Upper lobe of left lung (tissue), 6 donors: ENCODE results near the gene GPSM1. TPM values are rescaled to one million over a fixed set of nuclear protein-coding genes. Genes with fewer than 3 reads are reported as not detected.
A peak's percentile ranks its signal among the peaks of the same experiment; 100 is the strongest.

Experiments used
- ATAC-seq, 2 donors: fragments of 200-7000 bp; cut with Tn5 transposase; one replicate each; pipeline ENCODE4 v1.9.1; 2022; ENCODE audit warnings: mild to moderate bottlenecking in 2 of 2, moderate library complexity in 2 of 2; ENCODE audit not compliant: low FRiP score in 2 of 2
- DNase-seq, 2 donors: peaks; one replicate each; pipeline ENCODE4 v3.0.0-alpha.2; 2019 to 2020
- H3K27ac ChIP-seq, 4 donors: fragments of 200-600 bp; sonication (generic); one replicate each; pipeline ENCODE4 v1.5.1; 2016 to 2019
- H3K27me3 ChIP-seq, 4 donors: fragments of 200-600 bp; sonication (generic); one replicate each; pipeline ENCODE4 v1.5.1; 2017 to 2019
- H3K36me3 ChIP-seq, 4 donors: fragments of 200-600 bp; sonication (generic); one replicate each; pipeline ENCODE4 v1.5.1; 2016 to 2019
- H3K4me1 ChIP-seq, 4 donors: fragments of 200-600 bp; sonication (generic); one replicate each; pipeline ENCODE4 v1.5.1; 2018 to 2019
- H3K4me3 ChIP-seq, 4 donors: fragments of 200-600 bp; sonication (generic); one replicate each; pipeline ENCODE4 v1.5.1; 2017 to 2019; ENCODE audit warnings: mild to moderate bottlenecking in 2 of 4, moderate library complexity in 1 of 4
- H3K9me3 ChIP-seq, 4 donors: fragments of 200-600 bp; sonication (generic); one replicate each; pipeline ENCODE4 v1.5.1; 2018 to 2019
- CTCF ChIP-seq, 6 experiments: fragments of 450-650 bp in 4 of 6; fragments of 200-600 bp in 2 of 6; sonication (generic) in 2 of 6; IDR thresholded peaks; one replicate each; pipeline ENCODE4 v1.5.1; 2016 to 2019; ENCODE audit warnings: antibody characterized with exemption in 6 of 6
- EP300 ChIP-seq, 4 donors: sonication (generic); formaldehyde crosslinking; IDR thresholded peaks; one replicate each; pipeline ENCODE4 v1.5.1; 2017; ENCODE audit warnings: antibody characterized with exemption in 4 of 4, control low read depth in 2 of 4
- POLR2A ChIP-seq, 4 donors: fragments of 450-650 bp; IDR thresholded peaks; one replicate each; pipeline ENCODE4 v1.5.1; 2016 to 2017; ENCODE audit warnings: antibody characterized with exemption in 4 of 4, mild to moderate bottlenecking in 2 of 4
- POLR2AphosphoS5 ChIP-seq, 2 donors: sonication (generic); formaldehyde crosslinking; IDR thresholded peaks; one replicate each; pipeline ENCODE4 v1.5.1; 2017; ENCODE audit warnings: antibody characterized with exemption in 2 of 2
- WGBS, 2 donors: methylation state at CpG; one replicate each; pipeline ENCODE4 v1.1.5; 2017 to 2018; 5-methylcytosine and 5-hydroxymethylcytosine counted together
- total RNA-seq, 6 donors: library from RNA; depleted of rRNA in 4 of 6; stranded (reverse); fragments of >200 nt in 4 of 6; gene quantifications; one replicate each; pipeline versions ENCODE4 v1.1.0 to v1.2.1, GENCODE V29; 2016 to 2021
- donor health status: DM: no; HTN: no; CAD: no; lungs with moderate emphysema.
- donor health status: DM: no; HTN: yes; CAD: no; lungs with severe emphysema.

The GPSM1 gene
- total RNA-seq, 6 donors from 2014 or later: 10.0 to 78.6 (median 24.2) TPM

DNA sequence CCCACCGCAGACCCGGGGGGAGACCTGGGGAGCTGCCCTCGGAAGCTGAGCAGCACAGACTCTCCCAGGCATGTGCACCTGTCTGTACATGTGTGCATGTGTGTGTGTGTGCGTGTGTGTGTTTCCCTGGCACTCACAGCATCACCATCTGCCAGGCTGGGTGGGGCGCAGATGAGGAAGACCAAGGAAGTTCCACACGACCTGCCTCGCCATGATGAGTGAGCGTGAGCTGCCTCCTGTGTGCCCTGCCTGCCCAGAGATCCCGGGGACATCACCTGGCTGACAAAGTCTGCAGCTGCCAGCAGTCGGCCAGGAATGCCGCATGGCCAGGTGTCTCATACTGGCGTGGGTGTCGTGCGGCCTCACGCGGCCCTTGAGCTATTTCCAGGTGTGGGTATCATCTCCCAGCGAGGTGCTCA lies 4.0 kb upstream of the GPSM1 start:
- no peaks in the 10 kb centered on the region for H3K36me3 ChIP-seq
- peaks cover 18 to 27% (median 26%) of the 10 kb centered on the region in 4 donors for H3K4me1 ChIP-seq
- ATAC-seq: no peak
- H3K27ac ChIP-seq: peak overlapping the region in 2 of 4 donors; percentile 84 to 88
- no peaks in the 10 kb centered on the region for H3K9me3 ChIP-seq
- 70 to 82% methylated on average over 15 to 17 of the region's 17 CpGs for WGBS, 2 donors
- peak in 1 of 2 donors; percentile 71 for DNase-seq
- TF ChIP-seq EP300 (IDR thresholded peaks at IDR 0.05) (no peak), POLR2A (IDR thresholded peaks at IDR 0.05) (no peak), CTCF (IDR thresholded peaks at IDR 0.05) (no peak), POLR2AphosphoS5 (IDR thresholded peaks at IDR 0.05) (no peak)
- H3K4me3 ChIP-seq: no peak overlapping the region
- H3K27me3 ChIP-seq: no peaks in the 10 kb centered on the region

- WGBS, 2 donors: 35 to 73% methylated on average over 6 to 21 of the region's 24 CpGs
- ATAC-seq: peak in 1 of 2 donors; percentile 67
- H3K27ac ChIP-seq: peak overlapping the region; percentile 28 to 88 (median 72)
- H3K9me3 ChIP-seq: no peaks in the 10 kb centered on the region
- H3K4me1 ChIP-seq: peaks cover 26 to 40% (median 34%) of the 10 kb centered on the region in 4 donors
- H3K36me3 ChIP-seq: no peaks in the 10 kb centered on the region
- no peak overlapping the region for H3K4me3 ChIP-seq
- H3K27me3 ChIP-seq: no peaks in the 10 kb centered on the region
- TF ChIP-seq CTCF (IDR thresholded peaks at IDR 0.05) (peak in 1 of 6 experiments; percentile 7), POLR2AphosphoS5 (IDR thresholded peaks at IDR 0.05) (peak in 1 of 2 donors; percentile 34), EP300 (IDR thresholded peaks at IDR 0.05) (no peak), POLR2A (IDR thresholded peaks at IDR 0.05) (no peak)
- DNase-seq: peak; percentile 76 to 79
These were observed 2.6 kb upstream of the GPSM1 start for GRCh38 chr9:136324501-136325300.

- Histone ChIP-seq H3K36me3 (no peaks in the 10 kb centered on the region), H3K27ac (peak overlapping the region in 3 of 4 donors; percentile 84 to 88 (median 88)), H3K27me3 (no peaks in the 10 kb centered on the region), H3K4me3 (no peak overlapping the region), H3K9me3 (no peaks in the 10 kb centered on the region), H3K4me1 (peaks cover 26 to 47% (median 34%) of the 10 kb centered on the region in 4 donors)
- TF ChIP-seq EP300 (IDR thresholded peaks at IDR 0.05) (no peak), POLR2AphosphoS5 (IDR thresholded peaks at IDR 0.05) (no peak), POLR2A (IDR thresholded peaks at IDR 0.05) (no peak), CTCF (IDR thresholded peaks at IDR 0.05) (no peak)
- 90 to 100% methylated on average over 2 to 13 of the region's 13 CpGs for WGBS, 2 donors
- DNase-seq (peak in 1 of 2 donors; percentile 60), ATAC-seq (no peak)
These were observed 2.0 kb upstream of the GPSM1 start for GRCh38 chr9:136325358-136325757.

GRCh38 chr9:136326061-136326760 lies 1.1 kb upstream of the GPSM1 start:
- peak in 1 of 2 donors; percentile 1 for ATAC-seq
- TF ChIP-seq POLR2AphosphoS5 (IDR thresholded peaks at IDR 0.05): peak; percentile 44 to 55
- no peak for TF ChIP-seq EP300 (IDR thresholded peaks at IDR 0.05)
- TF ChIP-seq POLR2A (IDR thresholded peaks at IDR 0.05): no peak
- no peak for TF ChIP-seq CTCF (IDR thresholded peaks at IDR 0.05)
- Histone ChIP-seq H3K36me3 (no peaks in the 10 kb centered on the region), H3K9me3 (no peaks in the 10 kb centered on the region), H3K27me3 (no peaks in the 10 kb centered on the region), H3K4me1 (peaks cover 26 to 47% (median 34%) of the 10 kb centered on the region in 4 donors), H3K4me3 (peak overlapping the region in 2 of 4 donors; percentile 64 to 67), H3K27ac (peak overlapping the region; percentile 70 to 88 (median 86))
- DNase-seq: peak in 1 of 2 donors; percentile 82
- 27 to 30% methylated on average over 13 to 28 of the region's 28 CpGs for WGBS, 2 donors
